HEK293 (cell line): ENCODE measurements around the gene IPCEF1.

Experiments used
- CTCF ChIA-PET: fragments of 350-600 bp; formaldehyde crosslinking; extraction: SDS; loops from one replicate; lab custom pipeline; 2021; ENCODE audit warnings: antibody characterized with exemption; lab: Yijun Ruan, JAX
- POLR2A ChIA-PET: fragments of 300-600 bp; formaldehyde crosslinking; extraction: SDS; loops from one replicate; lab custom pipeline; 2020; ENCODE audit warnings: antibody characterized with exemption, inconsistent platforms; lab: Yijun Ruan, JAX
- H3K27ac ChIP-seq: fragments of 200-500 bp; sonication (Bioruptor generic); 2 replicates; pipeline ENCODE4 v1.5.1; 2014; ENCODE audit warnings: low read depth, low read length, control low read depth, inconsistent platforms; ENCODE audit errors: extremely low read depth
- H3K36me3 ChIP-seq, 2 experiments: fragments of 200-500 bp in 1 of 2; sonication (Bioruptor generic) in 1 of 2; 1 replicate in 1 of 2; 2 replicates in 1 of 2; pipeline ENCODE4 v1.5.1; 2014 to 2017; ENCODE audit warnings: inconsistent platforms in 2 of 2, low read length in 2 of 2; ENCODE audit not compliant: control insufficient read depth in 2 of 2, insufficient read depth in 1 of 2
- H3K4me1 ChIP-seq: fragments of 200-500 bp; sonication (Bioruptor generic); 2 replicates; pipeline ENCODE4 v1.5.1; 2014; ENCODE audit warnings: mild to moderate bottlenecking, low read length, inconsistent platforms; ENCODE audit not compliant: control insufficient read depth, insufficient read depth
- H3K4me3 ChIP-seq: 2 replicates; pipeline ENCODE4 v1.5.1; 2011; ENCODE audit warnings: low read depth, mild to moderate bottlenecking, control low read depth, low read length, moderate library complexity
- H3K9me3 ChIP-seq: fragments of 200-500 bp; sonication (Bioruptor generic); 2 replicates; pipeline ENCODE4 v1.5.1; 2014; ENCODE audit warnings: low read depth, low read length, inconsistent platforms; ENCODE audit not compliant: control insufficient read depth, insufficient read depth
- HOXC10 ChIP-seq: sonication (generic); formaldehyde crosslinking; IDR thresholded peaks from 2 replicates; pipeline ENCODE4 v1.8.1; 2023; ENCODE audit warnings: mild to moderate bottlenecking, missing genetic modification reagents
- SCRT2 ChIP-seq: fragments of 450-650 bp; formaldehyde crosslinking; IDR thresholded peaks from 2 replicates; pipeline ENCODE4 v1.5.1; 2016; ENCODE audit warnings: missing biosample characterization, missing genetic modification characterization
- ZBTB1 ChIP-seq: fragments of 450-650 bp; formaldehyde crosslinking; IDR thresholded peaks from 2 replicates; pipeline ENCODE4 v1.5.1; 2016; ENCODE audit warnings: missing biosample characterization, missing genetic modification characterization
- ZNF10 ChIP-seq: fragments of 450-650 bp; formaldehyde crosslinking; IDR thresholded peaks from 2 replicates; pipeline ENCODE4 v1.5.1; 2017; ENCODE audit warnings: missing biosample characterization, missing genetic modification characterization
- ZNF174 ChIP-seq: fragments of 450-650 bp; formaldehyde crosslinking; IDR thresholded peaks from 2 replicates; pipeline ENCODE4 v1.5.0; 2017; ENCODE audit warnings: missing biosample characterization, mild to moderate bottlenecking, missing genetic modification characterization
- ZNF239 ChIP-seq: fragments of 450-650 bp; formaldehyde crosslinking; IDR thresholded peaks from 2 replicates; pipeline ENCODE4 v1.5.1; 2016; ENCODE audit warnings: missing biosample characterization, missing genetic modification characterization
- ZNF280C ChIP-seq: fragments of 450-650 bp; formaldehyde crosslinking; IDR thresholded peaks from 2 replicates; pipeline ENCODE4 v1.5.1; 2016; ENCODE audit warnings: missing biosample characterization, missing genetic modification characterization
- ZNF292 ChIP-seq: fragments of 450-650 bp; formaldehyde crosslinking; IDR thresholded peaks from 2 replicates; pipeline ENCODE4 v1.5.1; 2016; ENCODE audit warnings: low read depth, missing biosample characterization, missing genetic modification characterization, borderline replicate concordance
- ZNF510 ChIP-seq: fragments of 450-650 bp; formaldehyde crosslinking; IDR thresholded peaks from 2 replicates; pipeline ENCODE4 v1.5.1; 2018; ENCODE audit warnings: mild to moderate bottlenecking, missing genetic modification characterization, missing biosample characterization; ENCODE audit not compliant: insufficient replicate concordance
- ZNF521 ChIP-seq: fragments of 450-650 bp; formaldehyde crosslinking; IDR thresholded peaks from 2 replicates; pipeline ENCODE4 v1.5.1; 2017; ENCODE audit warnings: missing biosample characterization, mild to moderate bottlenecking, missing genetic modification characterization
- ZNF529 ChIP-seq: fragments of 450-650 bp; formaldehyde crosslinking; IDR thresholded peaks from 2 replicates; pipeline ENCODE4 v1.5.1; 2017; ENCODE audit warnings: missing genetic modification characterization, missing biosample characterization; ENCODE audit not compliant: insufficient replicate concordance
- ZNF560 ChIP-seq: fragments of 450-650 bp; formaldehyde crosslinking; IDR thresholded peaks from 2 replicates; pipeline ENCODE4 v1.5.1; 2017; ENCODE audit warnings: missing biosample characterization, missing genetic modification characterization, borderline replicate concordance
- ZNF623 ChIP-seq: fragments of 450-650 bp; formaldehyde crosslinking; IDR thresholded peaks from 2 replicates; pipeline ENCODE4 v1.5.1; 2016; ENCODE audit warnings: missing biosample characterization, missing genetic modification characterization
- ZNF704 ChIP-seq: fragments of 450-650 bp; formaldehyde crosslinking; IDR thresholded peaks from 2 replicates; pipeline ENCODE4 v1.5.1; 2016; ENCODE audit warnings: missing biosample characterization, missing genetic modification characterization
- ZSCAN23 ChIP-seq: fragments of 450-650 bp; formaldehyde crosslinking; IDR thresholded peaks from 2 replicates; pipeline ENCODE4 v1.5.1; 2016; ENCODE audit warnings: missing biosample characterization, missing genetic modification characterization
- TF ChIP-seq, protein P1 (sequence below): fragments of 450-650 bp; formaldehyde crosslinking; IDR thresholded peaks from 2 replicates; pipeline ENCODE4 v1.5.1; 2016; ENCODE audit warnings: missing biosample characterization, missing genetic modification characterization
- TF ChIP-seq, protein P2 (sequence below): fragments of 450-650 bp; formaldehyde crosslinking; IDR thresholded peaks from 2 replicates; pipeline ENCODE4 v1.5.1; 2016; ENCODE audit warnings: missing biosample characterization, missing genetic modification characterization
- TF ChIP-seq, protein P3 (sequence below): fragments of 450-650 bp; formaldehyde crosslinking; IDR thresholded peaks from 2 replicates; pipeline ENCODE4 v1.5.1; 2016; ENCODE audit warnings: missing biosample characterization, missing genetic modification characterization

IPCEF1 gene

GRCh38 chr6:154367839-154368695, 11.5 kb upstream of the IPCEF1 start:
- no peaks in the 10 kb centered on the region for H3K9me3 ChIP-seq
- ChIA-PET CTCF (interaction anchor here (0.6 to 2.0 kb wide), 3 partner anchors 120 to 934 kb away, joined by 3 to 11 read pairs (median 3); no protein-coding TSS in a partner anchor), POLR2A (no interaction called here)
- no peak overlapping the region for H3K4me3 ChIP-seq
- TF ChIP-seq ZNF280C: no peak
- TF ChIP-seq, protein P1, sequence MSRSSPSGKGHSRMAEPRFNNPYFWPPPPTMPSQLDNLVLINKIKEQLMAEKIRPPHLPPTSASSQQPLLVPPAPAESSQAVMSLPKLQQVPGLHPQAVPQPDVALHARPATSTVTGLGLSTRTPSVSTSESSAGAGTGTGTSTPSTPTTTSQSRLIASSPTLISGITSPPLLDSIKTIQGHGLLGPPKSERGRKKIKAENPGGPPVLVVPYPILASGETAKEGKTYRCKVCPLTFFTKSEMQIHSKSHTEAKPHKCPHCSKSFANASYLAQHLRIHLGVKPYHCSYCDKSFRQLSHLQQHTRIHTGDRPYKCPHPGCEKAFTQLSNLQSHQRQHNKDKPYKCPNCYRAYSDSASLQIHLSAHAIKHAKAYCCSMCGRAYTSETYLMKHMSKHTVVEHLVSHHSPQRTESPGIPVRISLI: no peak
- no peak for TF ChIP-seq ZNF510 (tag by site-specific recombination)
- no peak for TF ChIP-seq HOXC10 (CRISPR knock-in tag)
- TF ChIP-seq ZNF292 (tag by site-specific recombination): no peak
- no peak for TF ChIP-seq ZNF529 (tag by site-specific recombination)
- TF ChIP-seq ZNF560 (tag by site-specific recombination): no peak
- H3K4me1 ChIP-seq: no peaks in the 10 kb centered on the region
- H3K36me3 ChIP-seq: no peaks in the 10 kb centered on the region
- H3K27ac ChIP-seq: no peak overlapping the region

- ChIA-PET CTCF (interaction anchor here (0.6 to 0.7 kb wide), 3 partner anchors 65 to 934 kb away, joined by 3 to 4 read pairs (median 3); no protein-coding TSS in a partner anchor), POLR2A (no interaction called here)
- Histone ChIP-seq H3K4me3 (no peak overlapping the region), H3K9me3 (no peaks in the 10 kb centered on the region), H3K4me1 (no peaks in the 10 kb centered on the region), H3K36me3 (no peaks in the 10 kb centered on the region), H3K27ac (no peak overlapping the region)
- no peak for TF ChIP-seq ZBTB1 (tag by site-specific recombination)
- TF ChIP-seq, protein P2, sequence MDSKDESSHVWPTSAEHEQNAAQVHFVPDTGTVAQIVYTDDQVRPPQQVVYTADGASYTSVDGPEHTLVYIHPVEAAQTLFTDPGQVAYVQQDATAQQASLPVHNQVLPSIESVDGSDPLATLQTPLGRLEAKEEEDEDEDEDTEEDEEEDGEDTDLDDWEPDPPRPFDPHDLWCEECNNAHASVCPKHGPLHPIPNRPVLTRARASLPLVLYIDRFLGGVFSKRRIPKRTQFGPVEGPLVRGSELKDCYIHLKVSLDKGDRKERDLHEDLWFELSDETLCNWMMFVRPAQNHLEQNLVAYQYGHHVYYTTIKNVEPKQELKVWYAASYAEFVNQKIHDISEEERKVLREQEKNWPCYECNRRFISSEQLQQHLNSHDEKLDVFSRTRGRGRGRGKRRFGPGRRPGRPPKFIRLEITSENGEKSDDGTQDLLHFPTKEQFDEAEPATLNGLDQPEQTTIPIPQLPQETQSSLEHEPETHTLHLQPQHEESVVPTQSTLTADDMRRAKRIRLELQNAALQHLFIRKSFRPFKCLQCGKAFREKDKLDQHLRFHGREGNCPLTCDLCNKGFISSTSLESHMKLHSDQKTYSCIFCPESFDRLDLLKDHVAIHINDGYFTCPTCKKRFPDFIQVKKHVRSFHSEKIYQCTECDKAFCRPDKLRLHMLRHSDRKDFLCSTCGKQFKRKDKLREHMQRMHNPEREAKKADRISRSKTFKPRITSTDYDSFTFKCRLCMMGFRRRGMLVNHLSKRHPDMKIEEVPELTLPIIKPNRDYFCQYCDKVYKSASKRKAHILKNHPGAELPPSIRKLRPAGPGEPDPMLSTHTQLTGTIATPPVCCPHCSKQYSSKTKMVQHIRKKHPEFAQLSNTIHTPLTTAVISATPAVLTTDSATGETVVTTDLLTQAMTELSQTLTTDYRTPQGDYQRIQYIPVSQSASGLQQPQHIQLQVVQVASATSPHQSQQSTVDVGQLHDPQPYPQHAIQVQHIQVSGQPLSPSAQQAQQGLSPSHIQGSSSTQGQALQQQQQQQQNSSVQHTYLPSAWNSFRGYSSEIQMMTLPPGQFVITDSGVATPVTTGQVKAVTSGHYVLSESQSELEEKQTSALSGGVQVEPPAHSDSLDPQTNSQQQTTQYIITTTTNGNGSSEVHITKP (tag by site-specific recombination): no peak
These were observed 10.7 kb upstream of the IPCEF1 start for GRCh38 chr6:154367336-154367735.

- H3K4me1 ChIP-seq: no peaks in the 10 kb centered on the region
- TF ChIP-seq, protein P3, sequence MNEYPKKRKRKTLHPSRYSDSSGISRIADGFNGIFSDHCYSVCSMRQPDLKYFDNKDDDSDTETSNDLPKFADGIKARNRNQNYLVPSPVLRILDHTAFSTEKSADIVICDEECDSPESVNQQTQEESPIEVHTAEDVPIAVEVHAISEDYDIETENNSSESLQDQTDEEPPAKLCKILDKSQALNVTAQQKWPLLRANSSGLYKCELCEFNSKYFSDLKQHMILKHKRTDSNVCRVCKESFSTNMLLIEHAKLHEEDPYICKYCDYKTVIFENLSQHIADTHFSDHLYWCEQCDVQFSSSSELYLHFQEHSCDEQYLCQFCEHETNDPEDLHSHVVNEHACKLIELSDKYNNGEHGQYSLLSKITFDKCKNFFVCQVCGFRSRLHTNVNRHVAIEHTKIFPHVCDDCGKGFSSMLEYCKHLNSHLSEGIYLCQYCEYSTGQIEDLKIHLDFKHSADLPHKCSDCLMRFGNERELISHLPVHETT (tag by site-specific recombination): no peak
- TF ChIP-seq ZNF174 (no peak), ZNF623 (tag by site-specific recombination) (no peak), ZNF10 (tag by site-specific recombination) (no peak), ZNF292 (tag by site-specific recombination) (no peak), SCRT2 (no peak), ZNF521 (no peak), ZNF560 (tag by site-specific recombination) (no peak), ZNF239 (tag by site-specific recombination) (no peak), ZNF704 (tag by site-specific recombination) (no peak), ZSCAN23 (tag by site-specific recombination) (no peak)
- CTCF ChIA-PET: no interaction called here
- no peak overlapping the region for H3K27ac ChIP-seq
- POLR2A ChIA-PET: no interaction called here
- H3K36me3 ChIP-seq: no peaks in the 10 kb centered on the region
- no peaks in the 10 kb centered on the region for H3K9me3 ChIP-seq
- no peak overlapping the region for H3K4me3 ChIP-seq
These were observed 7.2 kb upstream of the IPCEF1 start for GRCh38 chr6:154363821-154364220.
